ENCODE measurements around the gene TMEM170B. TPM values are rescaled to one million over a fixed set of nuclear protein-coding genes. Genes with fewer than 3 reads are reported as not detected.

Gene TMEM170B
- total and polyA plus RNA-seq, 2 of the 8 experiments (the other 6 are each of a cell fraction or from before 2014, with no cell fraction given): 0.80 to 4.3 TPM

DNA sequence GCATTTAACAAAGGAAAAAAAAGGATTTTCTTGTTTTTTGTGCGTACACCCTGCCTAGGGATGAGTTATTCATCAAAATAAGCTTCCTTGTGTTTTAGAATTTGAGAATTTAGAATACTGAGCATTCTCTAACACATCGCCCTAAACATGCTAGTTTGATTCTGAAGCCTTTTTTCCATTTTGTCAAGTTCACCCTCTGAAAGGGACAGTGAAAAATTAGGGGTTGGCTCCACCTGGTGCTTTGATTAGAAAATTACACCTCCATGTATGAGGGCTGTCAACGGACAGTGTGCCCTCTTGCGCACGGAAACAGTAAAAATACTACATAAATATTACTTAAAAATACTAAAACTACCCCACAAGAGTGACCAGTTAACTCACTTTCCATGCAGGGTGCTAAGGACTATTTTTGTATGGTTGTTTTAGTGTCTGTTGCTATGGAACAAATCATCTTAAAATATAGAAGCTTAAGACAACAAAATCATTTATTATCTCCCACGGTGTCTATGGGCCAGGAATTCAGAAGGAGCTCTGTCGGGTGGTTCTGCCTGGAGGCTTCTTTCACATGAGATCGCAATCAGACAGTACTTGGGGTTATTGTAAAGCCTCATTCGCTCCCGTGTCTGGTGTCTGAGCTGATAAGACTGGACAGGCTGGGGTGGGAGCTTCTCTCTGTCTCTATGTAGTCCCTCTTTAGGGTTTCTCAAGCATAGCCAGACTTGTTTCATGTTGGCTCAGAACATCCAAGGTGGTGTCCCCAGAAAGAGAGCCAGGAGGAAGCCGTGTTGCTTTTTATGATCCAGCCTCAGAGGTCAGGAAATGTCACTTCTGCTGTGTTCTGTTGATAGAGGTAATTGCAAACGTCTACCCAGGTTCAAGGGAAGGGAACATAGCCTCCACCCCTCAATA is 41.1 kb upstream of the TMEM170B start (continued):
- TF ChIP-seq, protein P1, sequence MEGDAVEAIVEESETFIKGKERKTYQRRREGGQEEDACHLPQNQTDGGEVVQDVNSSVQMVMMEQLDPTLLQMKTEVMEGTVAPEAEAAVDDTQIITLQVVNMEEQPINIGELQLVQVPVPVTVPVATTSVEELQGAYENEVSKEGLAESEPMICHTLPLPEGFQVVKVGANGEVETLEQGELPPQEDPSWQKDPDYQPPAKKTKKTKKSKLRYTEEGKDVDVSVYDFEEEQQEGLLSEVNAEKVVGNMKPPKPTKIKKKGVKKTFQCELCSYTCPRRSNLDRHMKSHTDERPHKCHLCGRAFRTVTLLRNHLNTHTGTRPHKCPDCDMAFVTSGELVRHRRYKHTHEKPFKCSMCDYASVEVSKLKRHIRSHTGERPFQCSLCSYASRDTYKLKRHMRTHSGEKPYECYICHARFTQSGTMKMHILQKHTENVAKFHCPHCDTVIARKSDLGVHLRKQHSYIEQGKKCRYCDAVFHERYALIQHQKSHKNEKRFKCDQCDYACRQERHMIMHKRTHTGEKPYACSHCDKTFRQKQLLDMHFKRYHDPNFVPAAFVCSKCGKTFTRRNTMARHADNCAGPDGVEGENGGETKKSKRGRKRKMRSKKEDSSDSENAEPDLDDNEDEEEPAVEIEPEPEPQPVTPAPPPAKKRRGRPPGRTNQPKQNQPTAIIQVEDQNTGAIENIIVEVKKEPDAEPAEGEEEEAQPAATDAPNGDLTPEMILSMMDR (IDR thresholded peaks at IDR 0.05; ENCODE audit: control extremely low read depth in 1 of 3, insufficient read depth in 1 of 3, low read depth in 1 of 3, low read length in 3 of 3): peak; percentile 18 to 98 (median 71)
